HepG2 (cell line): ENCODE measurements around the gene NGFR. TPM values are rescaled to one million over a fixed set of nuclear protein-coding genes. Genes with fewer than 3 reads are reported as not detected.

ENCODE experiments used
- EED ChIP-seq: sonication (generic); formaldehyde crosslinking; IDR thresholded peaks from 2 replicates; pipeline ENCODE4 v1.5.0; 2020; ENCODE audit warnings: mild to moderate bottlenecking, missing genetic modification reagents
- FOXA1 ChIP-seq, 2 experiments: fragments of 450-650 bp in 1 of 2; sonication (generic) in 1 of 2; formaldehyde crosslinking in 1 of 2; IDR thresholded peaks; 2 replicates each; pipeline versions ENCODE4 v1.4.0 to v1.6.1; 2016 to 2020; ENCODE audit warnings: missing genetic modification reagents in 1 of 2
- GATAD2A ChIP-seq: IDR thresholded peaks from 2 replicates; pipeline ENCODE4 v1.6.1; 2016
- HNF1B ChIP-seq: sonication (generic); formaldehyde crosslinking; IDR thresholded peaks from 2 replicates; pipeline ENCODE4 v1.5.1; 2020; ENCODE audit warnings: mild to moderate bottlenecking, moderate library complexity, missing genetic modification reagents
- JUN ChIP-seq: sonication (generic); formaldehyde crosslinking; IDR thresholded peaks from 2 replicates; pipeline ENCODE4 v1.4.0; 2020; ENCODE audit warnings: mild to moderate bottlenecking, missing genetic modification reagents
- KLF13 ChIP-seq: sonication (generic); formaldehyde crosslinking; IDR thresholded peaks from 2 replicates; pipeline ENCODE4 v1.4.0; 2020; ENCODE audit warnings: mild to moderate bottlenecking, missing genetic modification reagents
- MEIS2 ChIP-seq: sonication (generic); formaldehyde crosslinking; IDR thresholded peaks from 2 replicates; pipeline ENCODE4 v1.9.0; 2021; ENCODE audit warnings: mild to moderate bottlenecking, missing genetic modification reagents
- NR2C2 ChIP-seq: sonication (generic); formaldehyde crosslinking; IDR thresholded peaks from 2 replicates; pipeline ENCODE4 v1.4.0; 2020; ENCODE audit warnings: missing genetic modification reagents, mild to moderate bottlenecking, moderate library complexity, borderline replicate concordance
- ZNF224 ChIP-seq: sonication (generic); formaldehyde crosslinking; IDR thresholded peaks from 2 replicates; pipeline ENCODE4 v1.5.0; 2020; ENCODE audit warnings: mild to moderate bottlenecking, missing genetic modification reagents
- ZNF34 ChIP-seq: sonication (generic); formaldehyde crosslinking; IDR thresholded peaks from 2 replicates; pipeline ENCODE4 v1.4.0; 2020; ENCODE audit warnings: mild to moderate bottlenecking, missing genetic modification reagents, borderline replicate concordance
- ZNF550 ChIP-seq: sonication (generic); formaldehyde crosslinking; IDR thresholded peaks from 2 replicates; pipeline ENCODE4 v1.4.0; 2020; ENCODE audit warnings: mild to moderate bottlenecking, missing genetic modification reagents, borderline replicate concordance
- ZNF556 ChIP-seq: sonication (generic); formaldehyde crosslinking; IDR thresholded peaks from 2 replicates; pipeline ENCODE4 v1.4.0; 2020; ENCODE audit warnings: mild to moderate bottlenecking, missing genetic modification reagents, borderline replicate concordance
- ZNF567 ChIP-seq: sonication (generic); formaldehyde crosslinking; IDR thresholded peaks from 2 replicates; pipeline ENCODE4 v1.8.1; 2023; ENCODE audit warnings: mild to moderate bottlenecking, missing genetic modification reagents, borderline replicate concordance
- ZNF569 ChIP-seq: sonication (generic); formaldehyde crosslinking; IDR thresholded peaks from 2 replicates; pipeline ENCODE4 v1.5.0; 2020; ENCODE audit warnings: mild to moderate bottlenecking, missing genetic modification reagents, moderate library complexity, borderline replicate concordance
- ZNF678 ChIP-seq: sonication (generic); formaldehyde crosslinking; IDR thresholded peaks from 2 replicates; pipeline ENCODE4 v1.4.0; 2020; ENCODE audit warnings: mild to moderate bottlenecking, missing genetic modification reagents
- ZNF850 ChIP-seq: sonication (generic); formaldehyde crosslinking; conservative IDR thresholded peaks from 2 replicates; pipeline ENCODE4 v1.9.0; 2021; ENCODE audit warnings: mild to moderate bottlenecking, missing genetic modification reagents
- polyA plus RNA-seq, 8 experiments: library from polyadenylated mRNA; depleted of rRNA in 3 of 8; stranded (reverse) in 7 of 8; unstranded in 1 of 8; fragments of >200 nt; fragmentation: Illumina TruSeq in 4 of 8; extraction: Trizol in 4 of 8; gene quantifications; 2 replicates each; pipeline versions ENCODE4 v1.2.1 to v1.2.3, GENCODE V29; 2011 to 2016; ENCODE audit warnings: low read depth in 4 of 8, missing spikeins in 1 of 8, mixed read lengths in 1 of 8; ENCODE audit not compliant: insufficient read depth in 1 of 8
- total RNA-seq, 5 experiments: library from RNA; depleted of rRNA; stranded (reverse); fragments of >200 nt; fragmentation: Illumina TruSeq; extraction: Trizol; gene quantifications; 2 replicates each; pipeline ENCODE4 v1.2.3, GENCODE V29; 2016; ENCODE audit warnings: low read depth in 1 of 5
- TF ChIP-seq, protein P1 (sequence below): sonication (generic); formaldehyde crosslinking; IDR thresholded peaks from 2 replicates; pipeline ENCODE4 v1.4.0; 2020; ENCODE audit warnings: missing genetic modification reagents, borderline replicate concordance
- TF ChIP-seq, protein P2 (sequence below): IDR thresholded peaks from 2 replicates; pipeline ENCODE4 v1.6.1; 2012; ENCODE audit warnings: low read length, improper control_type of control experiment
- TF ChIP-seq, protein P3 (sequence below): IDR thresholded peaks from 2 replicates; pipeline ENCODE4 v1.6.1; 2016; ENCODE audit warnings: control low read depth

The NGFR gene
- total and polyA plus RNA-seq, 2 of the 13 experiments (the other 11 are each of a cell fraction or from before 2014, with no cell fraction given), result 1.1 to 1.8 TPM

GRCh38 chr17:49556223-49556943 lies 61.3 kb downstream of the NGFR start (continued):
- TF ChIP-seq HNF1B (CRISPR knock-in tag), result peak; percentile 91; the same call in 1 of the 2 replicates
- TF ChIP-seq JUN (CRISPR knock-in tag), result 0 out of 2 replicates have a peak, but pooled peaks have one; percentile 26
- TF ChIP-seq, protein P1, sequence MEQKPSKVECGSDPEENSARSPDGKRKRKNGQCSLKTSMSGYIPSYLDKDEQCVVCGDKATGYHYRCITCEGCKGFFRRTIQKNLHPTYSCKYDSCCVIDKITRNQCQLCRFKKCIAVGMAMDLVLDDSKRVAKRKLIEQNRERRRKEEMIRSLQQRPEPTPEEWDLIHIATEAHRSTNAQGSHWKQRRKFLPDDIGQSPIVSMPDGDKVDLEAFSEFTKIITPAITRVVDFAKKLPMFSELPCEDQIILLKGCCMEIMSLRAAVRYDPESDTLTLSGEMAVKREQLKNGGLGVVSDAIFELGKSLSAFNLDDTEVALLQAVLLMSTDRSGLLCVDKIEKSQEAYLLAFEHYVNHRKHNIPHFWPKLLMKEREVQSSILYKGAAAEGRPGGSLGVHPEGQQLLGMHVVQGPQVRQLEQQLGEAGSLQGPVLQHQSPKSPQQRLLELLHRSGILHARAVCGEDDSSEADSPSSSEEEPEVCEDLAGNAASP (CRISPR knock-in tag), result peak; percentile 70
- no peak for TF ChIP-seq ZNF224 (CRISPR knock-in tag)
- TF ChIP-seq KLF13 (CRISPR knock-in tag), result peak; percentile 38; the same call in 1 of the 2 replicates
- TF ChIP-seq EED, result peak; percentile 71; the same call in 1 of the 2 replicates
- TF ChIP-seq NR2C2, result peak; percentile 93
- 0 out of 2 replicates have a peak, but pooled peaks have one; percentile 64 for TF ChIP-seq ZNF569 (CRISPR knock-in tag)
- peak; percentile 72 for TF ChIP-seq GATAD2A (CRISPR knock-in tag)
- TF ChIP-seq, protein P2, sequence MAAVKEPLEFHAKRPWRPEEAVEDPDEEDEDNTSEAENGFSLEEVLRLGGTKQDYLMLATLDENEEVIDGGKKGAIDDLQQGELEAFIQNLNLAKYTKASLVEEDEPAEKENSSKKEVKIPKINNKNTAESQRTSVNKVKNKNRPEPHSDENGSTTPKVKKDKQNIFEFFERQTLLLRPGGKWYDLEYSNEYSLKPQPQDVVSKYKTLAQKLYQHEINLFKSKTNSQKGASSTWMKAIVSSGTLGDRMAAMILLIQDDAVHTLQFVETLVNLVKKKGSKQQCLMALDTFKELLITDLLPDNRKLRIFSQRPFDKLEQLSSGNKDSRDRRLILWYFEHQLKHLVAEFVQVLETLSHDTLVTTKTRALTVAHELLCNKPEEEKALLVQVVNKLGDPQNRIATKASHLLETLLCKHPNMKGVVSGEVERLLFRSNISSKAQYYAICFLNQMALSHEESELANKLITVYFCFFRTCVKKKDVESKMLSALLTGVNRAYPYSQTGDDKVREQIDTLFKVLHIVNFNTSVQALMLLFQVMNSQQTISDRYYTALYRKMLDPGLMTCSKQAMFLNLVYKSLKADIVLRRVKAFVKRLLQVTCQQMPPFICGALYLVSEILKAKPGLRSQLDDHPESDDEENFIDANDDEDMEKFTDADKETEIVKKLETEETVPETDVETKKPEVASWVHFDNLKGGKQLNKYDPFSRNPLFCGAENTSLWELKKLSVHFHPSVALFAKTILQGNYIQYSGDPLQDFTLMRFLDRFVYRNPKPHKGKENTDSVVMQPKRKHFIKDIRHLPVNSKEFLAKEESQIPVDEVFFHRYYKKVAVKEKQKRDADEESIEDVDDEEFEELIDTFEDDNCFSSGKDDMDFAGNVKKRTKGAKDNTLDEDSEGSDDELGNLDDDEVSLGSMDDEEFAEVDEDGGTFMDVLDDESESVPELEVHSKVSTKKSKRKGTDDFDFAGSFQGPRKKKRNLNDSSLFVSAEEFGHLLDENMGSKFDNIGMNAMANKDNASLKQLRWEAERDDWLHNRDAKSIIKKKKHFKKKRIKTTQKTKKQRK, result no peak
- peak; percentile 99 for TF ChIP-seq ZNF567 (CRISPR knock-in tag)
- TF ChIP-seq FOXA1 (IDR thresholded peaks at IDR 0.05), result no peak
- TF ChIP-seq FOXA1 (CRISPR knock-in tag; IDR thresholded peaks at IDR 0.05), result no peak
- 0 out of 2 replicates have a peak, but pooled peaks have one; percentile 45 for TF ChIP-seq ZNF550 (CRISPR knock-in tag)
- TF ChIP-seq, protein P3, sequence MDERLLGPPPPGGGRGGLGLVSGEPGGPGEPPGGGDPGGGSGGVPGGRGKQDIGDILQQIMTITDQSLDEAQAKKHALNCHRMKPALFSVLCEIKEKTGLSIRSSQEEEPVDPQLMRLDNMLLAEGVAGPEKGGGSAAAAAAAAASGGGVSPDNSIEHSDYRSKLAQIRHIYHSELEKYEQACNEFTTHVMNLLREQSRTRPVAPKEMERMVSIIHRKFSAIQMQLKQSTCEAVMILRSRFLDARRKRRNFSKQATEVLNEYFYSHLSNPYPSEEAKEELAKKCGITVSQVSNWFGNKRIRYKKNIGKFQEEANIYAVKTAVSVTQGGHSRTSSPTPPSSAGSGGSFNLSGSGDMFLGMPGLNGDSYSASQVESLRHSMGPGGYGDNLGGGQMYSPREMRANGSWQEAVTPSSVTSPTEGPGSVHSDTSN (CRISPR knock-in tag), result no peak
- TF ChIP-seq ZNF34, result peak; percentile 80; the same call in 1 of the 2 replicates
- peak; percentile 32; the same call in 1 of the 2 replicates for TF ChIP-seq MEIS2 (CRISPR knock-in tag)
- TF ChIP-seq ZNF850 (CRISPR knock-in tag), result 0 out of 2 replicates have a peak, but pooled peaks have one; percentile 41
- no peak for TF ChIP-seq ZNF678 (CRISPR knock-in tag)
- TF ChIP-seq ZNF556, result peak; percentile 86; the same call in 1 of the 2 replicates
